ENCODE measurements around the gene DLD.

DNA sequence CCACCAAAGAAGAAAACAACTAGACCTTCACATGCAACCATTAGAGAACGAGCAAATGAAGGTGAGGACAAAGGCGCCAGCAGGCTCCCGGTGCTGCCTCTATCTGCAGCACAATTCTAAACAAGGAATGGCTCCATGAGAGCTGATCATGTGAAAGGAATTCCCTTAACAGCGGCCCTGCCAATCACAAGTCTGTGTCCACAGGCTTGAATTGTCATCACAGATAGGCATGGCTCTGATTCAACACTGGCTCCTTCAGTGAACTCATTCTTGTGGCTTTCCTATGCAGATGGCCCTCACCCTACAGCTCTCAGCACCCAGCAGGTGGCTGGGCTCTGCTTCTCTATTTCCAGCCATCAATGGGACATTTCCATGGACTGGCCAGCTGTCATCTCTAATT, 75.7 kb downstream of the DLD start:
- TF ChIP-seq, protein P1, sequence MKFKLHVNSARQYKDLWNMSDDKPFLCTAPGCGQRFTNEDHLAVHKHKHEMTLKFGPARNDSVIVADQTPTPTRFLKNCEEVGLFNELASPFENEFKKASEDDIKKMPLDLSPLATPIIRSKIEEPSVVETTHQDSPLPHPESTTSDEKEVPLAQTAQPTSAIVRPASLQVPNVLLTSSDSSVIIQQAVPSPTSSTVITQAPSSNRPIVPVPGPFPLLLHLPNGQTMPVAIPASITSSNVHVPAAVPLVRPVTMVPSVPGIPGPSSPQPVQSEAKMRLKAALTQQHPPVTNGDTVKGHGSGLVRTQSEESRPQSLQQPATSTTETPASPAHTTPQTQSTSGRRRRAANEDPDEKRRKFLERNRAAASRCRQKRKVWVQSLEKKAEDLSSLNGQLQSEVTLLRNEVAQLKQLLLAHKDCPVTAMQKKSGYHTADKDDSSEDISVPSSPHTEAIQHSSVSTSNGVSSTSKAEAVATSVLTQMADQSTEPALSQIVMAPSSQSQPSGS (CRISPR knock-in tag; IDR thresholded peaks at IDR 0.05) = no peak
- TF ChIP-seq JUN (CRISPR knock-in tag; IDR thresholded peaks at IDR 0.05) (no peak), POLR2AphosphoS5 (IDR thresholded peaks at IDR 0.05; ENCODE audit: low read depth, low read length) (no peak), CEBPB (IDR thresholded peaks at IDR 0.05; ENCODE audit: borderline replicate concordance, low read depth, low read length) (no peak), NFATC3 (CRISPR knock-in tag; IDR thresholded peaks at IDR 0.05) (no peak), TAF1 (CRISPR knock-in tag; IDR thresholded peaks at IDR 0.05) (no peak), SP1 (IDR thresholded peaks at IDR 0.05) (no peak), SP1 (CRISPR knock-in tag; IDR thresholded peaks at IDR 0.05) (no peak)
- TF ChIP-seq, protein P2, sequence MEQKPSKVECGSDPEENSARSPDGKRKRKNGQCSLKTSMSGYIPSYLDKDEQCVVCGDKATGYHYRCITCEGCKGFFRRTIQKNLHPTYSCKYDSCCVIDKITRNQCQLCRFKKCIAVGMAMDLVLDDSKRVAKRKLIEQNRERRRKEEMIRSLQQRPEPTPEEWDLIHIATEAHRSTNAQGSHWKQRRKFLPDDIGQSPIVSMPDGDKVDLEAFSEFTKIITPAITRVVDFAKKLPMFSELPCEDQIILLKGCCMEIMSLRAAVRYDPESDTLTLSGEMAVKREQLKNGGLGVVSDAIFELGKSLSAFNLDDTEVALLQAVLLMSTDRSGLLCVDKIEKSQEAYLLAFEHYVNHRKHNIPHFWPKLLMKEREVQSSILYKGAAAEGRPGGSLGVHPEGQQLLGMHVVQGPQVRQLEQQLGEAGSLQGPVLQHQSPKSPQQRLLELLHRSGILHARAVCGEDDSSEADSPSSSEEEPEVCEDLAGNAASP (CRISPR knock-in tag; IDR thresholded peaks at IDR 0.05; ENCODE audit: borderline replicate concordance) = no peak
- TF ChIP-seq, protein P3, sequence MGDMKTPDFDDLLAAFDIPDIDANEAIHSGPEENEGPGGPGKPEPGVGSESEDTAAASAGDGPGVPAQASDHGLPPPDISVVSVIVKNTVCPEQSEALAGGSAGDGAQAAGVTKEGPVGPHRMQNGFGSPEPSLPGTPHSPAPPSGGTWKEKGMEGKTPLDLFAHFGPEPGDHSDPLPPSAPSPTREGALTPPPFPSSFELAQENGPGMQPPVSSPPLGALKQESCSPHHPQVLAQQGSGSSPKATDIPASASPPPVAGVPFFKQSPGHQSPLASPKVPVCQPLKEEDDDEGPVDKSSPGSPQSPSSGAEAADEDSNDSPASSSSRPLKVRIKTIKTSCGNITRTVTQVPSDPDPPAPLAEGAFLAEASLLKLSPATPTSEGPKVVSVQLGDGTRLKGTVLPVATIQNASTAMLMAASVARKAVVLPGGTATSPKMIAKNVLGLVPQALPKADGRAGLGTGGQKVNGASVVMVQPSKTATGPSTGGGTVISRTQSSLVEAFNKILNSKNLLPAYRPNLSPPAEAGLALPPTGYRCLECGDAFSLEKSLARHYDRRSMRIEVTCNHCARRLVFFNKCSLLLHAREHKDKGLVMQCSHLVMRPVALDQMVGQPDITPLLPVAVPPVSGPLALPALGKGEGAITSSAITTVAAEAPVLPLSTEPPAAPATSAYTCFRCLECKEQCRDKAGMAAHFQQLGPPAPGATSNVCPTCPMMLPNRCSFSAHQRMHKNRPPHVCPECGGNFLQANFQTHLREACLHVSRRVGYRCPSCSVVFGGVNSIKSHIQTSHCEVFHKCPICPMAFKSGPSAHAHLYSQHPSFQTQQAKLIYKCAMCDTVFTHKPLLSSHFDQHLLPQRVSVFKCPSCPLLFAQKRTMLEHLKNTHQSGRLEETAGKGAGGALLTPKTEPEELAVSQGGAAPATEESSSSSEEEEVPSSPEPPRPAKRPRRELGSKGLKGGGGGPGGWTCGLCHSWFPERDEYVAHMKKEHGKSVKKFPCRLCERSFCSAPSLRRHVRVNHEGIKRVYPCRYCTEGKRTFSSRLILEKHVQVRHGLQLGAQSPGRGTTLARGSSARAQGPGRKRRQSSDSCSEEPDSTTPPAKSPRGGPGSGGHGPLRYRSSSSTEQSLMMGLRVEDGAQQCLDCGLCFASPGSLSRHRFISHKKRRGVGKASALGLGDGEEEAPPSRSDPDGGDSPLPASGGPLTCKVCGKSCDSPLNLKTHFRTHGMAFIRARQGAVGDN (CRISPR knock-in tag; IDR thresholded peaks at IDR 0.05) = no peak
- TF ChIP-seq, protein P4, sequence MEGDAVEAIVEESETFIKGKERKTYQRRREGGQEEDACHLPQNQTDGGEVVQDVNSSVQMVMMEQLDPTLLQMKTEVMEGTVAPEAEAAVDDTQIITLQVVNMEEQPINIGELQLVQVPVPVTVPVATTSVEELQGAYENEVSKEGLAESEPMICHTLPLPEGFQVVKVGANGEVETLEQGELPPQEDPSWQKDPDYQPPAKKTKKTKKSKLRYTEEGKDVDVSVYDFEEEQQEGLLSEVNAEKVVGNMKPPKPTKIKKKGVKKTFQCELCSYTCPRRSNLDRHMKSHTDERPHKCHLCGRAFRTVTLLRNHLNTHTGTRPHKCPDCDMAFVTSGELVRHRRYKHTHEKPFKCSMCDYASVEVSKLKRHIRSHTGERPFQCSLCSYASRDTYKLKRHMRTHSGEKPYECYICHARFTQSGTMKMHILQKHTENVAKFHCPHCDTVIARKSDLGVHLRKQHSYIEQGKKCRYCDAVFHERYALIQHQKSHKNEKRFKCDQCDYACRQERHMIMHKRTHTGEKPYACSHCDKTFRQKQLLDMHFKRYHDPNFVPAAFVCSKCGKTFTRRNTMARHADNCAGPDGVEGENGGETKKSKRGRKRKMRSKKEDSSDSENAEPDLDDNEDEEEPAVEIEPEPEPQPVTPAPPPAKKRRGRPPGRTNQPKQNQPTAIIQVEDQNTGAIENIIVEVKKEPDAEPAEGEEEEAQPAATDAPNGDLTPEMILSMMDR (CRISPR knock-in tag; IDR thresholded peaks at IDR 0.05) = no peak
- TF ChIP-seq, protein P5, sequence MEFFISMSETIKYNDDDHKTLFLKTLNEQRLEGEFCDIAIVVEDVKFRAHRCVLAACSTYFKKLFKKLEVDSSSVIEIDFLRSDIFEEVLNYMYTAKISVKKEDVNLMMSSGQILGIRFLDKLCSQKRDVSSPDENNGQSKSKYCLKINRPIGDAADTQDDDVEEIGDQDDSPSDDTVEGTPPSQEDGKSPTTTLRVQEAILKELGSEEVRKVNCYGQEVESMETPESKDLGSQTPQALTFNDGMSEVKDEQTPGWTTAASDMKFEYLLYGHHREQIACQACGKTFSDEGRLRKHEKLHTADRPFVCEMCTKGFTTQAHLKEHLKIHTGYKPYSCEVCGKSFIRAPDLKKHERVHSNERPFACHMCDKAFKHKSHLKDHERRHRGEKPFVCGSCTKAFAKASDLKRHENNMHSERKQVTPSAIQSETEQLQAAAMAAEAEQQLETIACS (CRISPR knock-in tag; IDR thresholded peaks at IDR 0.05) = no peak
- TF ChIP-seq, protein P6, sequence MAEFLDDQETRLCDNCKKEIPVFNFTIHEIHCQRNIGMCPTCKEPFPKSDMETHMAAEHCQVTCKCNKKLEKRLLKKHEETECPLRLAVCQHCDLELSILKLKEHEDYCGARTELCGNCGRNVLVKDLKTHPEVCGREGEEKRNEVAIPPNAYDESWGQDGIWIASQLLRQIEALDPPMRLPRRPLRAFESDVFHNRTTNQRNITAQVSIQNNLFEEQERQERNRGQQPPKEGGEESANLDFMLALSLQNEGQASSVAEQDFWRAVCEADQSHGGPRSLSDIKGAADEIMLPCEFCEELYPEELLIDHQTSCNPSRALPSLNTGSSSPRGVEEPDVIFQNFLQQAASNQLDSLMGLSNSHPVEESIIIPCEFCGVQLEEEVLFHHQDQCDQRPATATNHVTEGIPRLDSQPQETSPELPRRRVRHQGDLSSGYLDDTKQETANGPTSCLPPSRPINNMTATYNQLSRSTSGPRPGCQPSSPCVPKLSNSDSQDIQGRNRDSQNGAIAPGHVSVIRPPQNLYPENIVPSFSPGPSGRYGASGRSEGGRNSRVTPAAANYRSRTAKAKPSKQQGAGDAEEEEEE (CRISPR knock-in tag; IDR thresholded peaks at IDR 0.05; ENCODE audit: borderline replicate concordance) = no peak

All from HepG2 (cell line).